HG02884 (cell line): Measurements from ENCODE around the gene BMP5.

Source experiments
- ATAC-seq: cut with Tn5 transposase; IDR thresholded peaks from one replicate; pipeline ENCODE4 v1.9.1; 2021; ENCODE audit warnings: mild to moderate bottlenecking, moderate library complexity; ENCODE audit not compliant: unreplicated experiment

Gene BMP5

DNA sequence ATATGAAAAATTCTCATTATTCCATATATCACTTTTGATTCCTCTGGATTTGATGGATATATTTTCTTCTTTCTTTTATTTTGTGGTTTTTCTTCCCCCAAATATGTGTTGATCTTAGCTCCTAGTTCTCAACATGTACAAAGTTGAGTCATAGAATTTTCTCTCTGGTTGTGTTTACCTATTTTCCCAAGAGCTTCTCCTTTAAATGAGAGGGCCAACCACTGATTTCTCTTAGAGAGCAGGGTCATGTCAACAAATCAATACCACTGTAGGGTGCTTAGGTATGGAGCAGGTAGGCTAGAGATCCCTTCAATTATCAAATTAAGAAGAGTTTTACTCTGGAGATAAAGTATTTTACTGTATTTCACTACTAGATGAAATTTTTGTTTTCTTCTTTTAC lies 145.7 kb downstream of the BMP5 start:
- ATAC-seq = no peak

GRCh38 chr6:55726144-55726543 lies 149.2 kb downstream of the BMP5 start:
- no peak for ATAC-seq

- ATAC-seq = no peak
These were observed 160.6 kb downstream of the BMP5 start for GRCh38 chr6:55714831-55715230.

- no peak for ATAC-seq
These were observed 162.0 kb downstream of the BMP5 start for GRCh38 chr6:55713436-55713835.

DNA sequence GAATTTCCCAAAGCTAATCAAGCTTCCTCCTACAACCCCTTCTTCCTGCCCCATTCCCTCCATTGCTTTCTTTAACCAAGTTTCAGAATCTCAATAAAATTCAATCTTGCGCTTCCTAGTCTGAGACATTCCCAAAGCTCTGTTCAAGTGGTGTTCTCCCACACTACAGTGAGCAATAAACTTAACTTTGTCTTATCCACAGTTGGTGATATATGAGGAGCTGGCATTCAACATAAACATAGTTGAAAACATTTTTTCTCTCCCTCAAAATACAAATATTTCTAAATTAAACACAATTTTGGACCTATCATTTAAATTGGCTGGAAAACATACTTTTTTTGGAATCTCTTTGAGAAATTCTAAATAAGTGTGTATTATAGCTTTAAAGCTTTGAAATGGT lies 166.7 kb downstream of the BMP5 start:
- no peak for ATAC-seq

GRCh38 chr6:55705451-55706440 lies 169.6 kb downstream of the BMP5 start:
- no peak for ATAC-seq

- ATAC-seq = no peak
These were observed 171.0 kb downstream of the BMP5 start for GRCh38 chr6:55704421-55704820.
